ENCODE data around the gene ASTN1.

Gene ASTN1

DNA sequence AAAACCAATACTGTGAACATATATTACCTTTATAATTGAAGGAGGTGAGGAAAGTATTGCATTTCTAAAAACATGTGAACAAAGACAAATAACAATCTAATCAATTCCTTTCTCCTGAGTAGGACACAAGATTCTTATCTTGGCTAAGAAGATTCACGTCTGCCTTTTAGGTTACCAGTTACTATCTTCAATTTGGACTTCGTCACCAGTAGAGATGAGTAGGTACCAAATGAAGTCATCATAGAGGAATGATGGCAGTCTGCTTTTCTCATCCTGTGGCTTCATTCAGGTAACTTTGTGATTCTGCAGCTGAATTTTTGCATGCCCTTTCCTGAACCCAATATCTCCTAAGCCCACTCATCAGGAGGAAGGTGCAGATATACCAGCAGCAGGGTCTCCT is 32.4 kb downstream of the ASTN1 start:
- TF ChIP-seq TAF1 (IDR thresholded peaks at IDR 0.05; ENCODE audit: borderline replicate concordance, insufficient read depth, low read length) (no peak), POLR2AphosphoS5 (IDR thresholded peaks at IDR 0.05; ENCODE audit: low read depth, low read length) (no peak), REST (IDR thresholded peaks at IDR 0.05; ENCODE audit: insufficient read depth in 1 of 2, low read depth in 2 of 2, low read length in 2 of 2) (no peak), FOXP2 (optimal IDR thresholded peaks at IDR 0.05; ENCODE audit: borderline replicate concordance, extremely low read depth, extremely low read length, insufficient read depth) (no peak), SIN3A (IDR thresholded peaks at IDR 0.05; ENCODE audit: borderline replicate concordance, insufficient read depth, low read length) (no peak)

GRCh38 chr1:177131723-177132122 is 32.8 kb downstream of the ASTN1 start:
- TF ChIP-seq TAF1 (IDR thresholded peaks at IDR 0.05; ENCODE audit: borderline replicate concordance, insufficient read depth, low read length) (no peak), FOXP2 (optimal IDR thresholded peaks at IDR 0.05; ENCODE audit: borderline replicate concordance, extremely low read depth, extremely low read length, insufficient read depth) (no peak), POLR2AphosphoS5 (IDR thresholded peaks at IDR 0.05; ENCODE audit: low read depth, low read length) (no peak), SIN3A (IDR thresholded peaks at IDR 0.05; ENCODE audit: borderline replicate concordance, insufficient read depth, low read length) (no peak), REST (IDR thresholded peaks at IDR 0.05; ENCODE audit: insufficient read depth in 1 of 2, low read depth in 2 of 2, low read length in 2 of 2) (no peak)

DNA sequence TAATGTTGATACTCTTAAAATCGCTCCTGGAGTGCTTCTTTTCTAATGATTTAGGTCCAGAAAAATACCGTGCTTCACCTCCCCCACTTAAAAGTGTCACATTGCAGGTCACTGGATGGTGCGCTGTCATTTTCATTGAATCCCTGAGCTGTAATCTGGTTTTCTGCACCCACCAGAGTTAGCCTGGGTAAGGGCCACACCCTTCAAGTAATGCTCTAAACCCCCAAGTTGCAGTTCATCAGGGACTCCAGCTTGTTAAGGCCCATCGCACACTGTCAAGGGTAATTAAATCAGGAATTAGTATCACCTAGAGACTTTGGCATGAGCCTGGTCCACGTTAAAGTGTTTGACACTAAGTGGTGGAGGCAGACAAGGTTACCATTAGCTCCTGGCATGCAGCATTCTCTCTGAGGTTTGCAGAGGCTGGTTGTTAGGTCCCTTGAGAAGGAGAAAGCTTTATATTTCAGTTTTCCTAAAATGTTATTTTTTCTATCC is 34.0 kb downstream of the ASTN1 start:
- TF ChIP-seq TAF1 (IDR thresholded peaks at IDR 0.05; ENCODE audit: borderline replicate concordance, insufficient read depth, low read length) (no peak), FOXP2 (optimal IDR thresholded peaks at IDR 0.05; ENCODE audit: borderline replicate concordance, extremely low read depth, extremely low read length, insufficient read depth) (no peak), SIN3A (IDR thresholded peaks at IDR 0.05; ENCODE audit: borderline replicate concordance, insufficient read depth, low read length) (no peak), POLR2AphosphoS5 (IDR thresholded peaks at IDR 0.05; ENCODE audit: low read depth, low read length) (no peak), REST (IDR thresholded peaks at IDR 0.05; ENCODE audit: insufficient read depth in 1 of 2, low read depth in 2 of 2, low read length in 2 of 2) (no peak)

- no peak for TF ChIP-seq TAF1 (IDR thresholded peaks at IDR 0.05; ENCODE audit: borderline replicate concordance, insufficient read depth, low read length)
- no peak for TF ChIP-seq FOXP2 (optimal IDR thresholded peaks at IDR 0.05; ENCODE audit: borderline replicate concordance, extremely low read depth, extremely low read length, insufficient read depth)
- no peak for TF ChIP-seq POLR2AphosphoS5 (IDR thresholded peaks at IDR 0.05; ENCODE audit: low read depth, low read length)
- no peak for TF ChIP-seq REST (IDR thresholded peaks at IDR 0.05; ENCODE audit: insufficient read depth in 1 of 2, low read depth in 2 of 2, low read length in 2 of 2)
- TF ChIP-seq SIN3A (IDR thresholded peaks at IDR 0.05; ENCODE audit: borderline replicate concordance, insufficient read depth, low read length), result no peak
Measured at GRCh38 chr1:177128665-177129281, 35.7 kb downstream of the ASTN1 start.
